NCI-H524 treated with DMSO at 0.1 percent for 48 hours (cell line): ENCODE results near the gene DOK1.
"Not testable (repeated sequence)": the region's sequence is repeated elsewhere in the genome, so short reads cannot be mapped to it uniquely, and the experiment has no call there.

Source experiments
- DNase-seq: peaks from one replicate; lab custom pipeline; 2025; lab: John Stamatoyannopoulos, UW

Gene DOK1

GRCh38 chr2:74548900-74549826 is 5.4 kb upstream of the DOK1 start:
- no peak for DNase-seq

- no peak for DNase-seq
These were observed 4.3 kb upstream of the DOK1 start for GRCh38 chr2:74550231-74550630.

- DNase-seq, result no peak
These were observed 3.0 kb upstream of the DOK1 start for GRCh38 chr2:74551530-74551929.

- no peak for DNase-seq
These were observed 2.3 kb upstream of the DOK1 start for GRCh38 chr2:74551942-74552913.

- DNase-seq, result no peak
These were observed 1.4 kb upstream of the DOK1 start for GRCh38 chr2:74552914-74553811.

GRCh38 chr2:74554820-74555531 is 456 bp downstream of the DOK1 start:
- DNase-seq, result no peak

GRCh38 chr2:74555610-74556103 is 1.1 kb downstream of the DOK1 start:
- DNase-seq, result no peak

GRCh38 chr2:74556159-74556558 is 1.6 kb downstream of the DOK1 start:
- DNase-seq, result no peak

GRCh38 chr2:74556831-74557370 is 2.4 kb downstream of the DOK1 start:
- DNase-seq, result no peak

GRCh38 chr2:74558284-74559230 is 4.0 kb downstream of the DOK1 start:
- no peak for DNase-seq

- no peak for DNase-seq
These were observed 5.4 kb downstream of the DOK1 start for GRCh38 chr2:74559912-74560311.

- no peak for DNase-seq
These were observed 6.1 kb downstream of the DOK1 start for GRCh38 chr2:74560591-74560990.

GRCh38 chr2:74561022-74561421 is 6.5 kb downstream of the DOK1 start:
- not testable (repeated sequence) for DNase-seq

- no peak for DNase-seq
These were observed 7.7 kb downstream of the DOK1 start for GRCh38 chr2:74562126-74562775.

- DNase-seq, result no peak
These were observed 9.7 kb downstream of the DOK1 start for GRCh38 chr2:74564222-74564621.

- no peak for DNase-seq
These were observed 11.7 kb downstream of the DOK1 start for GRCh38 chr2:74566076-74566753.

GRCh38 chr2:74566754-74567085 is 12.2 kb downstream of the DOK1 start:
- no peak for DNase-seq

GRCh38 chr2:74567881-74568280 is 13.4 kb downstream of the DOK1 start:
- no peak for DNase-seq
